ENCODE measurements around the gene TBC1D28. TPM values are rescaled to one million over a fixed set of nuclear protein-coding genes. Genes with fewer than 3 reads are reported as not detected.

TBC1D28 gene
- total RNA-seq, 2 donors from 2014 or later: not detected

Other genes starting within 250 kb of the TBC1D28 start
- 10 to 100 TPM; 24.5 to 60.9 TPM for gene LGALS9C, start 167.6 kb downstream of the TBC1D28 start, total RNA-seq
- gene FOXO3B, start 37.9 kb upstream of the TBC1D28 start, total RNA-seq: 1 to 10 TPM; 3.0 TPM
- gene FBXW10, start 99.7 kb upstream of the TBC1D28 start, total RNA-seq: not detected
- 10 to 100 TPM; 36.8 to 53.1 TPM for gene TVP23B, start 136.8 kb upstream of the TBC1D28 start, total RNA-seq
- 10 to 100 TPM; 34.8 to 35.9 TPM for gene PRPSAP2, start 213.7 kb upstream of the TBC1D28 start, total RNA-seq

Data from colonic mucosa (tissue), 2 donors.